GM12878 (cell line): Measurements from ENCODE around the gene RAB11A. TPM values are rescaled to one million over a fixed set of nuclear protein-coding genes. Genes with fewer than 3 reads are reported as not detected.

Experiments
- ATAC-seq: fragments of 200-7000 bp; cut with Tn5 transposase; 3 replicates; pipeline ENCODE4 v1.9.1; 2020; ENCODE audit warnings: mild to moderate bottlenecking, moderate library complexity
- BruUV-seq: library from RNA; stranded (reverse); fragments of 400-500 nt; replicated peaks from 2 replicates; lab custom pipeline; 2021; lab: Mats Ljungman, UMichigan
- CTCF ChIA-PET: fragments of 300-600 bp; sonication (Branson Sonifier 250); formaldehyde crosslinking; extraction: SDS; loops from one replicate; lab custom pipeline; 2021; ENCODE audit warnings: inconsistent platforms; lab: Yijun Ruan, JAX
- POLR2A ChIA-PET: fragments of 350-600 bp; formaldehyde crosslinking; extraction: SDS; loops from one replicate; lab custom pipeline; 2021; ENCODE audit warnings: inconsistent platforms; lab: Charles Lee
- RAD21 ChIA-PET: fragments of 300-600 bp; sonication (Branson Sonifier 250); formaldehyde crosslinking; loops from one replicate; lab custom pipeline; 2023; ENCODE audit warnings: antibody characterized with exemption; ENCODE audit not compliant: unreplicated experiment; lab: Charles Lee
- SMC1A ChIA-PET: fragments of 300-600 bp; sonication (Branson Sonifier 250); formaldehyde crosslinking; loops from one replicate; lab custom pipeline; 2023; ENCODE audit not compliant: unreplicated experiment, uncharacterized antibody; lab: Charles Lee
- DNase-seq: peaks from one replicate; pipeline ENCODE4 v3.0.0-alpha.2; 2011; ENCODE audit warnings: low read depth, low spot score
- FAIRE-seq: peaks from 3 replicates; lab custom pipeline; 2011; peaks lifted over from hg19 to GRCh38; lab: Jason Lieb, UNC
- H2AFZ ChIP-seq: 2 replicates; pipeline ENCODE4 v1.6.0; 2011; ENCODE audit warnings: low read depth, low read length, control low read depth; ENCODE audit not compliant: control insufficient read depth
- H3K27ac ChIP-seq: 2 replicates; pipeline ENCODE4 v1.5.1; 2011; ENCODE audit warnings: control low read depth; ENCODE audit not compliant: control insufficient read depth, insufficient read depth
- H3K27me3 ChIP-seq, 2 experiments: replicated peaks in 1 of 2; 2 replicates each; pipeline versions ENCODE4 v1.6.0 to v1.6.1; 2011; ENCODE audit warnings: low read length in 1 of 2; ENCODE audit not compliant: control insufficient read depth in 2 of 2, insufficient read depth in 2 of 2
- H3K36me3 ChIP-seq, 2 experiments: 2 replicates each; pipeline ENCODE4 v1.5.1; 2011; ENCODE audit warnings: low read length in 1 of 2; ENCODE audit not compliant: control insufficient read depth in 2 of 2, insufficient read depth in 2 of 2
- H3K4me1 ChIP-seq: 2 replicates; pipeline ENCODE4 v1.6.1; 2011; ENCODE audit warnings: mild to moderate bottlenecking, low read length, moderate library complexity, mixed read lengths; ENCODE audit not compliant: control insufficient read depth, insufficient read depth
- H3K4me2 ChIP-seq: 2 replicates; pipeline ENCODE4 v1.6.0; 2011; ENCODE audit warnings: control low read depth; ENCODE audit not compliant: control insufficient read depth, insufficient read depth
- H3K4me3 ChIP-seq: fragments of 200-600 bp; sonication (generic); 2 replicates; pipeline ENCODE4 v1.5.1; 2016
- H3K79me2 ChIP-seq: 2 replicates; pipeline ENCODE4 v1.6.0; 2011; ENCODE audit warnings: low read length; ENCODE audit not compliant: control insufficient read depth, insufficient read depth
- H3K9ac ChIP-seq: 2 replicates; pipeline ENCODE4 v1.8.0; 2011; ENCODE audit warnings: low read length, control low read depth, mixed read lengths; ENCODE audit not compliant: control insufficient read depth, insufficient read depth
- H3K9me3 ChIP-seq: replicated peaks from 3 replicates; pipeline ENCODE4 v1.5.1; 2011; ENCODE audit warnings: mild to moderate bottlenecking, low read length; ENCODE audit not compliant: control insufficient read depth, insufficient read depth
- H4K20me1 ChIP-seq: 2 replicates; pipeline ENCODE4 v1.6.0; 2011; ENCODE audit not compliant: control insufficient read depth, insufficient read depth
- ATF7 ChIP-seq: fragments of 450-650 bp; IDR thresholded peaks from 2 replicates; pipeline ENCODE4 v1.6.1; 2016; ENCODE audit warnings: low read depth, mild to moderate bottlenecking
- CHD4 ChIP-seq: fragments of 200-600 bp; sonication (generic); IDR thresholded peaks from 2 replicates; pipeline ENCODE4 v1.6.1; 2016; ENCODE audit warnings: mild to moderate bottlenecking
- HDGF ChIP-seq: fragments of 450-650 bp; IDR thresholded peaks from 2 replicates; pipeline ENCODE4 v1.6.1; 2016; ENCODE audit warnings: antibody characterized with exemption
- IKZF1 ChIP-seq: fragments of 450-650 bp; conservative IDR thresholded peaks from 2 replicates; pipeline ENCODE4 v1.6.1; 2017; ENCODE audit warnings: antibody characterized with exemption, mild to moderate bottlenecking
- NBN ChIP-seq: fragments of 450-650 bp; IDR thresholded peaks from 2 replicates; pipeline ENCODE4 v1.6.1; 2016
- NFIC ChIP-seq: IDR thresholded peaks from 2 replicates; pipeline ENCODE4 v1.6.1; 2012; ENCODE audit warnings: low read depth, mild to moderate bottlenecking, inconsistent platforms, low read length, moderate library complexity
- POU2F2 ChIP-seq: IDR thresholded peaks from 3 replicates; pipeline ENCODE4 v1.6.1; 2011; ENCODE audit warnings: low read depth, mild to moderate bottlenecking, low read length, borderline replicate concordance
- RAD21 ChIP-seq: IDR thresholded peaks from 2 replicates; pipeline ENCODE4 v1.6.1; 2011; ENCODE audit warnings: mild to moderate bottlenecking, low read depth, low read length, moderate library complexity; ENCODE audit not compliant: insufficient read depth
- ZSCAN29 ChIP-seq: fragments of 450-650 bp; IDR thresholded peaks from 2 replicates; pipeline ENCODE4 v1.6.1; 2017; ENCODE audit warnings: mild to moderate bottlenecking, moderate library complexity
- ZZZ3 ChIP-seq: IDR thresholded peaks from 2 replicates; pipeline ENCODE4 v1.6.1; 2011; ENCODE audit warnings: low read depth; ENCODE audit not compliant: control insufficient read depth, insufficient read length
- WGBS: methylation state at CpG from one replicate; pipeline ENCODE4 v1.1.6; 2016; ENCODE audit warnings: low lambda C conversion rate; ENCODE audit not compliant: insufficient replicate concordance, insufficient coverage; ENCODE audit errors: missing lambda C conversion rate; 5-methylcytosine and 5-hydroxymethylcytosine counted together
- in situ Hi-C: fragments of 300-500 bp; cut with MboI; formaldehyde crosslinking; loops from 9 replicates; pipeline ENCODE4 v1.14.3; 2018; ENCODE audit warnings: mixed read lengths
- intact Hi-C: fragments of 100-400 bp; cut with micrococcal nuclease; formaldehyde crosslinking; loops from one replicate; pipeline ENCODE4 v1.14.2; 2022; ENCODE audit not compliant: unreplicated experiment
- polyA plus RNA-seq, 11 experiments: library from polyadenylated mRNA; depleted of rRNA in 4 of 11; unstranded in 6 of 11; stranded (reverse) in 5 of 11; fragments of >200 nt; fragmentation: Nextera tagmentation in 4 of 11; fragmentation: Illumina TruSeq in 1 of 11; extraction: Ambion mirVana in 4 of 11; extraction: Trizol in 1 of 11; gene quantifications; 1 replicate in 1 of 11; 2 replicates in 10 of 11; pipeline versions ENCODE4 v1.2.1 to v1.2.3, GENCODE V29; 2011 to 2016; ENCODE audit warnings: inconsistent platforms in 2 of 11, missing spikeins in 2 of 11, low read depth in 1 of 11
- total RNA-seq, 4 experiments: library from RNA; depleted of rRNA in 3 of 4; stranded (reverse); fragments of >200 nt in 3 of 4; fragmentation: Illumina TruSeq in 1 of 4; extraction: Trizol in 1 of 4; gene quantifications; 2 replicates each; pipeline versions ENCODE4 v1.2.1 to v1.2.3, GENCODE V29; 2013 to 2021
- TF ChIP-seq, protein P1 (sequence below): IDR thresholded peaks from 2 replicates; pipeline ENCODE4 v1.6.1; 2012; ENCODE audit warnings: low read length, inconsistent platforms
- TF ChIP-seq, protein P2 (sequence below): IDR thresholded peaks from 2 replicates; pipeline ENCODE4 v1.6.1; 2012; ENCODE audit warnings: mild to moderate bottlenecking, low read depth, low read length
- TF ChIP-seq, protein P3 (sequence below): fragments of 450-650 bp; IDR thresholded peaks from 2 replicates; pipeline ENCODE4 v1.6.1; 2014; ENCODE audit warnings: mild to moderate bottlenecking
- TF ChIP-seq, protein P4 (sequence below): IDR thresholded peaks from 2 replicates; pipeline ENCODE4 v1.6.1; 2012; ENCODE audit warnings: low read depth, low read length, improper control_type of control experiment
- TF ChIP-seq, protein P5 (sequence below): IDR thresholded peaks from 2 replicates; pipeline ENCODE4 v1.6.1; 2012; ENCODE audit warnings: low read depth, low read length, improper control_type of control experiment

Gene RAB11A
- total and polyA plus RNA-seq, 10 of the 15 experiments (the other 5 are each of a cell fraction or from before 2014, with no cell fraction given): 128 to 387 (median 224) TPM

DNA sequence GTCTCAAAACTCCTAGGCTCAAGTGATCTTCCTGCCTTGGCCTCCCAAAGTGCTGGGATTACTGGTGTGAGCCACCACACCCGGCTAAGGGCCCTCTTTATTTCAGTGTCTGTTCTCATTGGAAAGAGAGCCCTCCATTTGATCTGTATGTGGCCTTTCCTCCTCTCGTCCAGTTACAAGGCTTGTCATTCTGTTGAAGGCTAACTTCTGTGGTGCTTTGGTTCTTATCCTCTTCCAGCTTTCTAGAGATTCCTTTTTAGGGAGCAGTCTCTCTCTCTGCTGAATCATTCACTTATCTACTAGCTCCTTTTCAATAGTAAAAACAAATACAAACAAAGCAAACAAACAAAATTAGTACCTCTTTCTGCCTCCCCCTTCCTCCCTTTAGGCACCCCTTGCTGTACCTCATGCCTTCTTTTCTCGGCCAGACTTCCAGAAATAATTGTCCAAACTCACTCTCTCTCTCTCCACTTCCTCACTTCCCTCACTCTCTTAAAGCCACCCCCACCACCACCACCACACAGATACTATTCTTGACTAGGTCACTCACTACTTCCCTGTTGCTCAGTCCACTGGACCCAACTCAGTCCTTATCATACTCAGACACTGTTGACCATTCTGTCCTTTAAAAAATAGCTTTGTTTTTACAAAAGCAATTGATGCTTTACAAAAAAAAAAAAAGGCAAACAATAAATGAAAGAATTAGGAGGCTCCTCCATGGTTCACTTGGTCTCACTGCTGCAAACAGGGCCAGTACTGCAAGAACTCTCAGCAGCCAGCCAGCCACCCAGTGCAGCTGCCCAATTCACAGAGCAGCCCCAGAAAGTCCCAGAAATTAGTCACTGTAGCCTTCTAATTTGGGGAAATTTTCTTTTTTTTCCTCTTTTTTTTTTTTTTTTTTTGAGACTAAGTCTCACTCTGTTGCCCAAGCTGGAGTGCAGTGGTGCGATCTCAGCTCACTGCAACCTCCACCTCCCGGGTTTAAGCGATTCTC, 31.7 kb upstream of the RAB11A start:
- Histone ChIP-seq H3K4me3 (no peak overlapping the region), H3K4me1 (peaks cover 17% of the 10 kb centered on the region), H4K20me1 (no peaks in the 10 kb centered on the region), H3K27ac (no peak overlapping the region), H3K36me3 (no peaks in the 10 kb centered on the region), H3K9ac (no peak overlapping the region), H3K9me3 (no peaks in the 10 kb centered on the region), H2AFZ (peak overlapping the region; percentile 31), H3K27me3 (no peaks in the 10 kb centered on the region), H3K79me2 (no peaks in the 10 kb centered on the region), H3K4me2 (no peak overlapping the region)
- WGBS: 36% methylated on average over 6 of the region's 6 CpGs
- ATAC-seq: peak; percentile 75
- RAD21 ChIA-PET: interaction anchor here (0.6 to 6.1 kb wide), 26 partner anchors 9 to 242 kb away, joined by 3 to 69 read pairs (median 5); partner anchors contain the start of genes DENND4A, RAB11A and SLC24A1
- CTCF ChIA-PET: interaction anchor here (0.6 to 9.3 kb wide), 54 partner anchors 8 to 566 kb away, joined by 3 to 192 read pairs (median 4); partner anchors contain the start of genes INTS14, RAB11A and SLC24A1
- no peak for FAIRE-seq
- POLR2A ChIA-PET: interaction anchor here (0.5 to 1.3 kb wide), 9 partner anchors 13 to 198 kb away, joined by 3 to 6 read pairs (median 4); no protein-coding TSS in a partner anchor
- SMC1A ChIA-PET: interaction anchor here (0.7 to 7.1 kb wide), 46 partner anchors 8 to 226 kb away, joined by 3 to 66 read pairs (median 4); partner anchors contain the start of genes INTS14, RAB11A and SLC24A1
- intact Hi-C loops: no loop called here
- no peak for DNase-seq
- in situ Hi-C loops: no loop called here
- BruUV-seq: no TSS peak
- TF ChIP-seq ZSCAN29 (no peak), RAD21 (no peak), CHD4 (no peak), NBN (0 out of 2 replicates have a peak, but pooled peaks have one; percentile 19), NFIC (no peak), ZZZ3 (no peak), HDGF (peak; percentile 62; the same call in 1 of the 2 replicates), POU2F2 (no peak), ATF7 (no peak), IKZF1 (peak; percentile 45; the same call in 1 of the 2 replicates)
- TF ChIP-seq, protein P1, sequence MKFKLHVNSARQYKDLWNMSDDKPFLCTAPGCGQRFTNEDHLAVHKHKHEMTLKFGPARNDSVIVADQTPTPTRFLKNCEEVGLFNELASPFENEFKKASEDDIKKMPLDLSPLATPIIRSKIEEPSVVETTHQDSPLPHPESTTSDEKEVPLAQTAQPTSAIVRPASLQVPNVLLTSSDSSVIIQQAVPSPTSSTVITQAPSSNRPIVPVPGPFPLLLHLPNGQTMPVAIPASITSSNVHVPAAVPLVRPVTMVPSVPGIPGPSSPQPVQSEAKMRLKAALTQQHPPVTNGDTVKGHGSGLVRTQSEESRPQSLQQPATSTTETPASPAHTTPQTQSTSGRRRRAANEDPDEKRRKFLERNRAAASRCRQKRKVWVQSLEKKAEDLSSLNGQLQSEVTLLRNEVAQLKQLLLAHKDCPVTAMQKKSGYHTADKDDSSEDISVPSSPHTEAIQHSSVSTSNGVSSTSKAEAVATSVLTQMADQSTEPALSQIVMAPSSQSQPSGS: no peak
- TF ChIP-seq, protein P2, sequence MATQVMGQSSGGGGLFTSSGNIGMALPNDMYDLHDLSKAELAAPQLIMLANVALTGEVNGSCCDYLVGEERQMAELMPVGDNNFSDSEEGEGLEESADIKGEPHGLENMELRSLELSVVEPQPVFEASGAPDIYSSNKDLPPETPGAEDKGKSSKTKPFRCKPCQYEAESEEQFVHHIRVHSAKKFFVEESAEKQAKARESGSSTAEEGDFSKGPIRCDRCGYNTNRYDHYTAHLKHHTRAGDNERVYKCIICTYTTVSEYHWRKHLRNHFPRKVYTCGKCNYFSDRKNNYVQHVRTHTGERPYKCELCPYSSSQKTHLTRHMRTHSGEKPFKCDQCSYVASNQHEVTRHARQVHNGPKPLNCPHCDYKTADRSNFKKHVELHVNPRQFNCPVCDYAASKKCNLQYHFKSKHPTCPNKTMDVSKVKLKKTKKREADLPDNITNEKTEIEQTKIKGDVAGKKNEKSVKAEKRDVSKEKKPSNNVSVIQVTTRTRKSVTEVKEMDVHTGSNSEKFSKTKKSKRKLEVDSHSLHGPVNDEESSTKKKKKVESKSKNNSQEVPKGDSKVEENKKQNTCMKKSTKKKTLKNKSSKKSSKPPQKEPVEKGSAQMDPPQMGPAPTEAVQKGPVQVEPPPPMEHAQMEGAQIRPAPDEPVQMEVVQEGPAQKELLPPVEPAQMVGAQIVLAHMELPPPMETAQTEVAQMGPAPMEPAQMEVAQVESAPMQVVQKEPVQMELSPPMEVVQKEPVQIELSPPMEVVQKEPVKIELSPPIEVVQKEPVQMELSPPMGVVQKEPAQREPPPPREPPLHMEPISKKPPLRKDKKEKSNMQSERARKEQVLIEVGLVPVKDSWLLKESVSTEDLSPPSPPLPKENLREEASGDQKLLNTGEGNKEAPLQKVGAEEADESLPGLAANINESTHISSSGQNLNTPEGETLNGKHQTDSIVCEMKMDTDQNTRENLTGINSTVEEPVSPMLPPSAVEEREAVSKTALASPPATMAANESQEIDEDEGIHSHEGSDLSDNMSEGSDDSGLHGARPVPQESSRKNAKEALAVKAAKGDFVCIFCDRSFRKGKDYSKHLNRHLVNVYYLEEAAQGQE: no peak
- TF ChIP-seq, protein P3, sequence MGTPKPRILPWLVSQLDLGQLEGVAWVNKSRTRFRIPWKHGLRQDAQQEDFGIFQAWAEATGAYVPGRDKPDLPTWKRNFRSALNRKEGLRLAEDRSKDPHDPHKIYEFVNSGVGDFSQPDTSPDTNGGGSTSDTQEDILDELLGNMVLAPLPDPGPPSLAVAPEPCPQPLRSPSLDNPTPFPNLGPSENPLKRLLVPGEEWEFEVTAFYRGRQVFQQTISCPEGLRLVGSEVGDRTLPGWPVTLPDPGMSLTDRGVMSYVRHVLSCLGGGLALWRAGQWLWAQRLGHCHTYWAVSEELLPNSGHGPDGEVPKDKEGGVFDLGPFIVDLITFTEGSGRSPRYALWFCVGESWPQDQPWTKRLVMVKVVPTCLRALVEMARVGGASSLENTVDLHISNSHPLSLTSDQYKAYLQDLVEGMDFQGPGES: no peak
- TF ChIP-seq, protein P4, sequence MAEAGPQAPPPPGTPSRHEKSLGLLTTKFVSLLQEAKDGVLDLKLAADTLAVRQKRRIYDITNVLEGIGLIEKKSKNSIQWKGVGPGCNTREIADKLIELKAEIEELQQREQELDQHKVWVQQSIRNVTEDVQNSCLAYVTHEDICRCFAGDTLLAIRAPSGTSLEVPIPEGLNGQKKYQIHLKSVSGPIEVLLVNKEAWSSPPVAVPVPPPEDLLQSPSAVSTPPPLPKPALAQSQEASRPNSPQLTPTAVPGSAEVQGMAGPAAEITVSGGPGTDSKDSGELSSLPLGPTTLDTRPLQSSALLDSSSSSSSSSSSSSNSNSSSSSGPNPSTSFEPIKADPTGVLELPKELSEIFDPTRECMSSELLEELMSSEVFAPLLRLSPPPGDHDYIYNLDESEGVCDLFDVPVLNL: no peak
- TF ChIP-seq, protein P5, sequence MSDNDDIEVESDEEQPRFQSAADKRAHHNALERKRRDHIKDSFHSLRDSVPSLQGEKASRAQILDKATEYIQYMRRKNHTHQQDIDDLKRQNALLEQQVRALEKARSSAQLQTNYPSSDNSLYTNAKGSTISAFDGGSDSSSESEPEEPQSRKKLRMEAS: no peak
